Fibroblast of skin of back (primary cell): ENCODE data around the gene JARID2.

Experiments
- DNase-seq: peaks from one replicate; pipeline ENCODE4 v3.0.0-alpha.2; 2013

JARID2 gene

GRCh38 chr6:15247500-15248450 is 1.9 kb downstream of the JARID2 start:
- DNase-seq, result peak; percentile 69

DNA sequence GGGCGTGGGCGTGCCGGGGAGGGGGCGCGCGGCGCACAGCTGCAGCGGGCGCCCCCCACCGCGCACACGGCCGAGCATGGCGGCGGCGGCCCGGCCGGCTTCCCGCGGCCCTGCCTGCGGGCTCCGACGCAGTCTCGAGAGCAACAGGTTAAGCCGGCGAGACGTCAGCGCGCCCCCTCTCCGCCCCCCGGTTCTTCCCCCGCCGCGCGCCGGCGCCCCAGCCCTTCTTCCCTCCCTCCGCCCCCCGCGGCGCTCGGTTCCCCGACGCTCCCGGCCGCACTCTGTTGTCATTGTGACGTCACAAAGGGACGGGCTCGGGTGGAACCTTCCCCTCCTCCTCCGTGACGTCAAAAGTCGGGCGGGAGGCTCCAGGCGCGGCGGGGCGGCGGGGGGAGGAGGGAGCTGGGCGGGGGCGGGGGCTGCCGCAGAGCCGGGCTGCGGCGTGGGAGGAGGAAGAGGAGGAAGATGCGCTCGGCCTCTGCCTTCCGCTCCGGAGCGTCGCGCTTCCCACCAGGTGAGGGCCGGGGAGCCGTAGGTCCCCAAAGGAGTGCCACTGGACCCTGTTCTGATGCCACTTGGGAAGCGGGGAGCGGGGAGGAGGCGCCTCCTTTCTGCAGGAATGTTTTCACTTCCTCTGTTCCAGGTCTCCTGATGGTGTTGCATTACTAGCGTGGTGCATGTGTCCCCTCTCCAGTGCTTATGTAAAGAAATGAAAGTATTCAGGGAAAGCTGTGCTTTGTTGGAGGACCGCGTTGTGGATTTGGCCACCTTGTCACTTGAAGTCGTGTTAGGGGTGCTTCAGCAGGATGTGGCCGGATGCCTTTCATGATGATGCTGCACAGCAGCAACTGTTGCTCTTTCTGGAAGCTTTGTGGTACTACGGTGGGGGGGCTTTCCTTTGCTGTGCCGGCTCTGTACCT is 2.8 kb downstream of the JARID2 start:
- DNase-seq, result peak; percentile 96

GRCh38 chr6:15249371-15250019 is 3.6 kb downstream of the JARID2 start:
- DNase-seq, result no peak

DNA sequence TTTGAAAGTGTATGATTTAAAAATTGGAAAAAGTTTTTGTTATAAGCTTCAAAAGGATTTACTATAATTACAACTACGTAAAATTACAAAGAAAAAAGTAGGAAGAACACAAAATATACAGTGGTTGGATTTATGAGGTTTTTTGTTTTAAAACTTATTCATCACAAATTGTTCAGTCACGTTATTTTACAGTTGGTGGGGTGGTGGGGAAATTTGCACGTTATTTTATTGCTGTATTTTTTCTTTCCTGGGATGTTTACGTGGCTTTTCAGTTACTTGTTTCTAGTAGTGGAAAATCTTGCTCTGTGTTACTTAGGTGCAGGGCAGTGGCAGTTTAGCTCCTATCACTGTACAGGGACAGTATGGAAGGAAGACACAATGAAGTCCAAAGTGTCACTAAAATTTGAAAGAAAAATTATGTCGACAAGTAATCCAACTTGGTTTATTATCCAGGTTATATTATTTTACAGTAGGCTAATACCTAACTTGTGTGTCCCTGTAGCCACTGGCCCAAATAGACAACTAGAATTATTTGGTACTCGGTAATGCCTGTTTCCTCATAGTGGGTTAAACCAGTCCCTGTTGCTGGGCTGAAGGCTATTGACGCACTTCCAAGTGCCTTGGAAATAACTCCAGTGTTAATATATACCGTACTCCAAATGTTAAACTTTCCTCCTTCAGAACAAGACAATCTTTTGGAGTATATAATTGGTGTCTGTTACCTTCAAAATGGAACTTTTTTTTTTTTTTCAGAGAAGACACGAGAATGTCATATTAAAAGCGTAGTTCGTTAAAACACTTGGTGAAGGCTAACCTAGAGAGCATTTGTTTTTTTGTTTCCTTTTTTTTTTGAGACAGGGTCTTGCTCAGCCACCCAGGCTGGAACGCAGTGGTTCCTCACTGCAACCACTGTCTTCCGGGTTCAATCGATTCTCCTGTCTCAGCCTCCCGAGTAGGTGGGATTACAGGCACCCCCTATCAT is 4.6 kb downstream of the JARID2 start:
- no peak for DNase-seq

DNA sequence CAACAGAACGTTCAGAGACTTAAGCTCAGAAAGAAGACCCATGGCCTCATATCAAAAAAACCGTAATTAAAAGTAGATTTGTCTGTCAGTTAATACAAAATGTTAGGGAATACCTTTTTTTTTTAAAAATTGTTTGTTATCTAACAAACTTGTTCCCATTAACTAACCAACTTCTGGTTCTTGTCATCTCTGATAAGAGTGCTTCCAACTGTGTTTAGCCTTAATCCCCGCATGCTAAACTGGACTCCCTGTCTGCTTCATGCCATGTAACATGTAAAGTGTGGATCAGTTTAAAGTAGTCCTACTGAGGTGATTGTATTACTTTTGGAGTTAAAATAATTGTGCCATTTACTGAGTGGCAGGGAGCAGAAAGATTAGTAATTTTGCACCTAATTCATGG is 6.3 kb downstream of the JARID2 start:
- DNase-seq, result no peak

GRCh38 chr6:15253203-15254022 is 7.5 kb downstream of the JARID2 start:
- no peak for DNase-seq

DNA sequence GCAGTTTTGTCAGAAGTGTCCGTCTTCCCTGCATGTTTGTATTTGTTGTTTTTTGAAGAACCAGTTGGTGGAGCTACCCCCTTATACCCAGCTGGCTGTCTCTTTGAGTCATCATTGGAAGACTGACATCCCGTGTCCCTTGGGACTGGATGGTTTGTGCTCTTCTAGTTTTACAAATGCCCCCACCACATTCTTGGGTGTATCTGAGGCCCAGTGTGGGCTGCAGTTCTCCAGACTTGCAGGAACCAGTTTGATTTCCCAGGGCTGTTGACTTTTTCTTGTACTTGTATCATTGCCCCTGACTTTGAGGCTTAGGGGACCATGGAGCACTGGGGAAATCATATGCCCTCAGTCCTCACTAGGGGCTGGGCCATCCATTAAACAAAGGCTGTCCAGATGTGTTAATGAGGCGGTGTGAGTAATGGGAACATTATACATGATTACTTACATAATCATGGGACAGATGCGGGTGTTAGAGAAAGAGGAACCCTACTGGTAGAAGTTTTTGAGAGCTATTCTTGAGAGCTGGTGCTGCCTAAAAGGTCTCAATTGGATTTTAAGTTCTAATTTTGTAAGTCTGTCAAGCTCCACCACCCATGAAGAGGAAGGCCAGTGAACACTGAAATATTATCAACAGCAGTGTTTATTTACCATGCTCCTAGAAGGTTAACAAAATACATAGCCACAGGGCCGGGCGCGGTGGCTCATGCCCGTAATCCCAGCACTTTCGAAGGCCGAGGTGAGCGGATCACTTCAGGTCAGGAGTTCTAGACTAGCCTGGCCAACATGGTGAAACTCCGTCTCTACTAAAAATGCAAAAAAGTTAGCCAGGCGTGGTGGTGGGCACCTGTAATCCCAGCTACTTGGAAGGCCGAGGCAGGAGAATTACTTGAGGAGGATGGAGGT is 8.5 kb downstream of the JARID2 start:
- peak; percentile 85 for DNase-seq

DNA sequence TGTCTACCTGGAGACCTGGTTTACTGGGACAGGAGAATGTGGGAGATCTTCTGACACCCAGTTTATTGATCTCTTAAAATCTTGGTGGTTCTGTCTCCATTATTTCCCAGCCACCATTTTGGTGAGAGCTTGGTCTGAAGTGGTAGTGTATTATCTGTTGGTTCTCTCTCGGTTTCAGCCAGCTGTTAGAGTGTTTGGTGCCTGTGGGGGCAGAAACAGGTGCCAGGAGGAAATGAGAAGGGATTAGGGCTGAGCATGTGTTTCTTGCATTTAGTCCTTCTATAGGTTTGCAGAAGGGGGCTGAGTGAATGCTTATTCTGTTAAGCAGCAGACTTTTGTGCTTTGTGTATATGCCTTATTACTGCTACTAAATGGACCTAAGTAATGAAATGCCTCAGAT is 9.6 kb downstream of the JARID2 start:
- DNase-seq, result no peak

- no peak for DNase-seq
Measured at GRCh38 chr6:15255909-15256395, 10.1 kb downstream of the JARID2 start.

- DNase-seq, result peak; percentile 20
Measured at GRCh38 chr6:15256538-15257271, 10.8 kb downstream of the JARID2 start.

DNA sequence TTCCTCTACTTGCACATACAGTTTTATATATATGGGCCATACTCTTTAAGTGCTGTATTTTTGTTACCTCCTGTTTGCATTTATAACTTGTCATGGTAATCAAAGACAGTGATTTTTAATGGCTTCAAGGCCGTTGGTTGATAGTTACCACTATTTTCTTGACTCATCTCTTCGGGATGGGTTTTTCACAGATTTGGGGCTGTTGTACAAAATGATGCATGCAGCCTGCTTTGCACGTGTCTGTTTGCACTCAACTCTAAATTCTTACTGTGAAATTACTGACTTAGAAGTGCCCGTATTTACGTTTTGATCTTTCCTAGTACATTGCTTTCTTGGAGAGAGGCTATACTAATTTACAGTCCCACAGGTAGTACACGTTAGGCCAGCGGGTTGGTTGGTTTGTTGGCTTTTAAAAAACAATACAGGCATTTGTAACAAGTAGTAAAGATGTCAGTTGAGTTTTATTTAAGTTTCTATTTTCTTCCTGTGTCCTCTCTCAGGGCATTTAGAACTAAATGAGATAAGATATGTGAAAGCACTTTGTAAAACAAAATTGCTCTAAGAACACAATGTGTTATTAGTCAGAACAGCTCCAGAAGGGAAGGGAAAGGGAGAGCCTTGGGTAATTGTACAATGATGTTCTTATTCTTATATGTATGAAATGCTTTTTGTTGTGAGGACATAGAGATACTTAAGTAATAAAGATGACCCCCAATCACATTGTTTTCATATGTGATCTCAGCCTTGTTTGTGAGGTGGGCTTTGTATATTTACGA is 11.7 kb downstream of the JARID2 start:
- DNase-seq, result peak; percentile 11

GRCh38 chr6:15259766-15260098 is 13.9 kb downstream of the JARID2 start:
- no peak for DNase-seq

- peak; percentile 90 for DNase-seq
Measured at GRCh38 chr6:15260099-15260821, 14.4 kb downstream of the JARID2 start.

DNA sequence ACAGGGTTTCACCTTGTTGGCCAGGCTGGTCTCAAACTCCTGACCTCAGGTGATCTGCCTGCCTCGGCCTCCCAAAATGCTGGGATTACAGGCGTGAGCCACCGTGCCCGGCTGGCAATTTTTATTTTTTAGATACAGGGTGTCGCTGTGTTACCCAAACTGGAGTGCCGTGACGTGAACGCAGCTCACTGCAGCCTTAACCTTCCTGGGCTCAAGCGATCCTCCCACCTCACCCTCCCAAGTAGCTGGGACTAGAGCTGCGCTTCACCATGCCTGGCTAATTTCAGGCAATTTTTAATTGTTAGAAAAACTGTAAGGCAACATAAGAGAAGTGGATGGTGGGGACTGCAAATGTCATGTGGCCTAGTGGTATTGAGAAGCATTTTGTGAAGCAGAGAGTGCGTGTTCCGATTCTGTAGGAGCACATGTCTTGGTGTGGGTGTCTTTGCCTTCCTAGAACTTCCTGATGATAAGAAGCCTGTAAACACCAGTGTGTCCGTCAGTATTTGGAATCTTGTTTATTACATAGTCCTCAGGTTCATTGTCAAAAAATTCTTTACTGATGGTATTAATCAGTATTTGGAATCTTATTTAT is 18.0 kb downstream of the JARID2 start:
- no peak for DNase-seq

DNA sequence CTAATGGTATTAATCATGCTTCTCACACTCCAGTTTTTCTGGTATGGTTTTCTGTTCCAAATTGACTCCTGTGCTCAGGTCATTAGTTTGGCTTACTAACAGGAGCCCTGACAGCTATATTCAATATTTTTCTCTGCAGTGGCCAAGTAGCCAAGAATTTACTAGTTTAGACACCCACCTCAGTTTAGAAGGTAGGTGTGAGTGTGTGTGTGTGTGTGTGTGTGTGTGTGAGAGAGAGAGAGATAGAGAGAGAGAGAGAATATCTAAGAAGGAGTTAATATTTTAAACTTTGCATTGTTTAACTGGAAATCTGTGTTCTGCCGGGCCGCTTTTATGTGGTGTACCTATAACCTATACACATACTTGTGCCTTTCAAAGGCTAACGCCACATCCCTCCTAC is 18.5 kb downstream of the JARID2 start:
- no peak for DNase-seq

- peak; percentile 71 for DNase-seq
Measured at GRCh38 chr6:15264902-15265761, 19.3 kb downstream of the JARID2 start.
